Astrocyte (in vitro differentiated cells and primary cell): ENCODE results near the gene PAF1. TPM values are rescaled to one million over a fixed set of nuclear protein-coding genes. Genes with fewer than 3 reads are reported as not detected.
A peak's percentile ranks its signal among the peaks of the same experiment; 100 is the strongest.

Experiments used
- DNase-seq: peaks from one replicate; pipeline ENCODE4 v3.0.0-alpha.2; 2010; ENCODE audit warnings: low read depth
- FAIRE-seq: peaks from 2 replicates; lab custom pipeline; 2011; peaks lifted over from hg19 to GRCh38; lab: Jason Lieb, UNC
- H2AFZ ChIP-seq: 2 replicates; pipeline ENCODE4 v1.6.0; 2012; ENCODE audit warnings: low read depth, low read length, inconsistent platforms
- H3K27ac ChIP-seq: 2 replicates; pipeline ENCODE4 v1.5.1; 2011; ENCODE audit warnings: low read depth, low read length, inconsistent platforms
- H3K27me3 ChIP-seq: 2 replicates; pipeline ENCODE4 v1.6.0; 2011; ENCODE audit warnings: low read length, inconsistent platforms; ENCODE audit not compliant: insufficient read depth
- H3K36me3 ChIP-seq: 2 replicates; pipeline ENCODE4 v1.5.1; 2011; ENCODE audit warnings: low read length, inconsistent platforms; ENCODE audit not compliant: insufficient read depth
- H3K4me1 ChIP-seq: 2 replicates; pipeline ENCODE4 v1.5.1; 2011; ENCODE audit warnings: low read length, inconsistent platforms; ENCODE audit not compliant: insufficient read depth
- H3K4me2 ChIP-seq: 2 replicates; pipeline ENCODE4 v1.6.0; 2012; ENCODE audit warnings: low read length, inconsistent platforms
- H3K4me3 ChIP-seq: 2 replicates; pipeline ENCODE4 v1.5.1; 2011; ENCODE audit warnings: low read depth, mild to moderate bottlenecking, low read length, inconsistent platforms; ENCODE audit not compliant: insufficient read depth
- H3K79me2 ChIP-seq: 2 replicates; pipeline ENCODE4 v1.6.0; 2012; ENCODE audit warnings: mild to moderate bottlenecking, low read length, inconsistent platforms; ENCODE audit not compliant: insufficient read depth
- H3K9ac ChIP-seq: 2 replicates; pipeline ENCODE4 v1.6.0; 2012; ENCODE audit warnings: mild to moderate bottlenecking, low read length, inconsistent platforms
- H3K9me3 ChIP-seq: 2 replicates; pipeline ENCODE4 v1.5.1; 2012; ENCODE audit warnings: low read depth, mild to moderate bottlenecking, low read length, inconsistent platforms; ENCODE audit not compliant: insufficient read depth
- H4K20me1 ChIP-seq: 2 replicates; pipeline ENCODE4 v1.6.0; 2012; ENCODE audit warnings: low read length, inconsistent platforms; ENCODE audit not compliant: insufficient read depth
- H3K27ac Mint-ChIP-seq: one replicate; pipeline ENCODE4 v1.8.0; 2021; ENCODE audit warnings: mild to moderate bottlenecking, mixed read lengths; ENCODE audit not compliant: unreplicated experiment
- H3K27me3 Mint-ChIP-seq: one replicate; pipeline ENCODE4 v1.8.0; 2021; ENCODE audit warnings: low read depth, mixed read lengths; ENCODE audit not compliant: unreplicated experiment
- H3K36me3 Mint-ChIP-seq: one replicate; pipeline ENCODE4 v1.8.0; 2021; ENCODE audit warnings: low read depth, mixed read lengths; ENCODE audit not compliant: unreplicated experiment
- H3K4me1 Mint-ChIP-seq: one replicate; pipeline ENCODE4 v1.8.0; 2021; ENCODE audit warnings: low read depth, mixed read lengths; ENCODE audit not compliant: unreplicated experiment
- H3K4me3 Mint-ChIP-seq: one replicate; pipeline ENCODE4 v1.8.0; 2021; ENCODE audit warnings: mild to moderate bottlenecking, moderate library complexity, mixed read lengths; ENCODE audit not compliant: unreplicated experiment
- H3K9me3 Mint-ChIP-seq: one replicate; pipeline ENCODE4 v1.8.0; 2021; ENCODE audit warnings: mild to moderate bottlenecking, mixed read lengths; ENCODE audit not compliant: unreplicated experiment
- CTCF ChIP-seq: IDR thresholded peaks from 2 replicates; pipeline ENCODE4 v1.5.1; 2011; ENCODE audit warnings: low read depth, mild to moderate bottlenecking, inconsistent platforms, low read length, moderate library complexity; ENCODE audit not compliant: insufficient read depth
- EZH2 ChIP-seq: IDR thresholded peaks from 2 replicates; pipeline ENCODE4 v1.6.1; 2012; ENCODE audit warnings: mild to moderate bottlenecking, low read length, inconsistent platforms; ENCODE audit not compliant: insufficient read depth
- total RNA-seq: library from RNA; stranded (reverse); gene quantifications from 2 replicates; pipeline ENCODE4 v1.2.1, GENCODE V29; 2021

The PAF1 gene
- total RNA-seq, 1 donor from 2014 or later = 43.2 TPM

- Histone ChIP-seq H3K4me2 (no peak overlapping the region), H3K4me3 (no peak overlapping the region), H3K36me3 (peaks cover 26% of the 10 kb centered on the region), H3K79me2 (peaks cover 39% of the 10 kb centered on the region), H3K27me3 (no peaks in the 10 kb centered on the region), H3K9me3 (no peaks in the 10 kb centered on the region), H3K9ac (peak overlapping the region; percentile 99), H4K20me1 (peaks cover 29% of the 10 kb centered on the region), H2AFZ (no peak overlapping the region), H3K4me1 (peaks cover 40% of the 10 kb centered on the region), H3K27ac (peak overlapping the region; percentile 20)
- Mint-ChIP-seq H3K4me1 (peaks cover 33% of the 10 kb centered on the region), H3K36me3 (peaks cover 14% of the 10 kb centered on the region), H3K9me3 (no peaks in the 10 kb centered on the region), H3K4me3 (peak overlapping the region; percentile 72), H3K27me3 (no peaks in the 10 kb centered on the region), H3K27ac (no peak overlapping the region)
- TF ChIP-seq EZH2 = no peak
- TF ChIP-seq CTCF = no peak
- DNase-seq (no peak), FAIRE-seq (no peak)
Measured at GRCh38 chr19:39432677-39433025, 41.7 kb upstream of the PAF1 start.

GRCh38 chr19:39430675-39431593 is 40.0 kb upstream of the PAF1 start:
- H3K9me3 Mint-ChIP-seq = no peaks in the 10 kb centered on the region
- TF ChIP-seq CTCF (no peak), EZH2 (no peak)
- Histone ChIP-seq H3K4me2 (peak overlapping the region; percentile 76), H3K36me3 (peaks cover 26% of the 10 kb centered on the region), H3K79me2 (peaks cover 37% of the 10 kb centered on the region), H3K4me3 (peak overlapping the region; percentile 7), H3K9me3 (no peaks in the 10 kb centered on the region), H3K9ac (peak overlapping the region; percentile 89), H4K20me1 (peaks cover 34% of the 10 kb centered on the region), H3K4me1 (peaks cover 36% of the 10 kb centered on the region), H3K27ac (peak overlapping the region; percentile 99), H2AFZ (no peak overlapping the region), H3K27me3 (no peaks in the 10 kb centered on the region)
- peak overlapping the region; percentile 20 for H3K4me3 Mint-ChIP-seq
- peaks cover 34% of the 10 kb centered on the region for H3K4me1 Mint-ChIP-seq
- peak; percentile 100 for DNase-seq
- no peaks in the 10 kb centered on the region for H3K27me3 Mint-ChIP-seq
- peaks cover 14% of the 10 kb centered on the region for H3K36me3 Mint-ChIP-seq
- no peak for FAIRE-seq
- H3K27ac Mint-ChIP-seq = peak overlapping the region; percentile 89
